Astrocyte of the spinal cord (primary cell): Measurements from ENCODE around the gene SOHLH1.

Experiments used
- DNase-seq: peaks from one replicate; pipeline ENCODE4 v3.0.0; 2011; ENCODE audit warnings: low read depth, low spot score
- H3K4me3 ChIP-seq: 2 replicates; pipeline ENCODE4 v1.5.1; 2011; ENCODE audit warnings: low read depth, mild to moderate bottlenecking, low read length, moderate library complexity
- in situ Hi-C: cut with HindIII; loops from 2 replicates; pipeline ENCODE4 v1.10.0; 2017; ENCODE audit warnings: low sequenced_read_pairs
- TF ChIP-seq, protein P1 (sequence below): IDR thresholded peaks from 2 replicates; pipeline ENCODE4 v1.5.1; 2012; ENCODE audit warnings: low read depth, mild to moderate bottlenecking, low read length, inconsistent platforms

The SOHLH1 gene

DNA sequence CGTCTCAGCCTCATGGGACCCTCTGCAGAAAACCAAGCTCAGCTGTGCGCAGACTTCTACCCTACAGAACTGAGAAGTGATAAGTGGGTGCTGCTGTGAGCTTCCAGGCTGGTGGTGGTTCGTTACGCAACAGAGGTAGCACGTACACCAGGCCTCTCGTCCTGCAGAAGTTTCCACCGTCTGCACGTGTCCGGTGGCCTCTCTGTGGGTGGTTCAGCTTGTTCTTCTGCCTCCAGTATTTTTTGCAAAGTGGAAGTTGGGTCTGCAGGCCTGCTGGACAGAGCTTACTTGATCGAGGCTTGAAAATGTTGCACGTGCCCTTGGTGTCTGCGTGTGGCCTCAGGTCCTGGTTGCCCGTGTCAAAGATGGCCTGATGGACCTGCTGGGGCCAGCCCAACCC lies 30.2 kb upstream of the SOHLH1 start:
- no peak for DNase-seq
- in situ Hi-C loops, result no loop called here
- TF ChIP-seq, protein P1, sequence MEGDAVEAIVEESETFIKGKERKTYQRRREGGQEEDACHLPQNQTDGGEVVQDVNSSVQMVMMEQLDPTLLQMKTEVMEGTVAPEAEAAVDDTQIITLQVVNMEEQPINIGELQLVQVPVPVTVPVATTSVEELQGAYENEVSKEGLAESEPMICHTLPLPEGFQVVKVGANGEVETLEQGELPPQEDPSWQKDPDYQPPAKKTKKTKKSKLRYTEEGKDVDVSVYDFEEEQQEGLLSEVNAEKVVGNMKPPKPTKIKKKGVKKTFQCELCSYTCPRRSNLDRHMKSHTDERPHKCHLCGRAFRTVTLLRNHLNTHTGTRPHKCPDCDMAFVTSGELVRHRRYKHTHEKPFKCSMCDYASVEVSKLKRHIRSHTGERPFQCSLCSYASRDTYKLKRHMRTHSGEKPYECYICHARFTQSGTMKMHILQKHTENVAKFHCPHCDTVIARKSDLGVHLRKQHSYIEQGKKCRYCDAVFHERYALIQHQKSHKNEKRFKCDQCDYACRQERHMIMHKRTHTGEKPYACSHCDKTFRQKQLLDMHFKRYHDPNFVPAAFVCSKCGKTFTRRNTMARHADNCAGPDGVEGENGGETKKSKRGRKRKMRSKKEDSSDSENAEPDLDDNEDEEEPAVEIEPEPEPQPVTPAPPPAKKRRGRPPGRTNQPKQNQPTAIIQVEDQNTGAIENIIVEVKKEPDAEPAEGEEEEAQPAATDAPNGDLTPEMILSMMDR, result no peak
- no peak overlapping the region for H3K4me3 ChIP-seq

DNA sequence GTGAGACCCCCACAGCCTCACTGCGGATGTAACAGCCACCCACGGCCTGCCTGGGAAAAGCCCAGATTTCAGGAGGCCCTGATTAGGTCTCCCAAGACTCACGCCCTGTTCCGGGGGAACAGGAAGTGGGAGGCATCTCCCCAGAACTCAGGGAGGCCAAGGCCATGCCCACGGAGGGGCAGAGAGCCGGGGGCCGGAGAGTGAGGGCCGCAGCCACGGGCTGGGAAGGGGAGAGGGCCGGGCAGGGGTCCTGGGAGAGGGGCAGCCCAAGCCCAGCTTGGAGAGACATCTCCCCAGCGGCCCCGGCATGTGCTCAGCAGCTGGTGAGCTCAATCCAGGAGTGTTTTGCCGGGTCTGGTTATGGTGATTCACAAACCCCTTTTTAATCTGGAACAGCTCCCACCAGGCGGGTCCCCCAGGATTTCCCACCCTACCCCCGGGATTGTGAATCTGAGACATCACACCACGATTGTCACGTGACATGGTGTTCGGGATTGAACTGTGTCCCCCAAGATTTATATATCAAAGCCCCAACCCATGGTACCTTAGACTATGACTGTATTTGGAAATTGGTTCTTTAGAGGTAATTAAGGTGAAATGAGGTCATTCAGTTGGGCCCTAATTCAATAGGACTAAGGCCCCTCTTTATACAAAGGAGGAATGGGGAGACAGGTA lies 29.3 kb upstream of the SOHLH1 start:
- in situ Hi-C loops, result no loop called here
- TF ChIP-seq, protein P1, result no peak
- no peak for DNase-seq
- no peak overlapping the region for H3K4me3 ChIP-seq

GRCh38 chr9:135727257-135727875 lies 28.1 kb upstream of the SOHLH1 start:
- in situ Hi-C loops, result no loop called here
- TF ChIP-seq, protein P1, result no peak
- no peak for DNase-seq
- H3K4me3 ChIP-seq, result no peak overlapping the region

- DNase-seq, result no peak
- in situ Hi-C loops, result no loop called here
- TF ChIP-seq, protein P1, result no peak
- H3K4me3 ChIP-seq, result no peak overlapping the region
Measured at GRCh38 chr9:135726138-135726853, 27.0 kb upstream of the SOHLH1 start.

- no peak for DNase-seq
- H3K4me3 ChIP-seq, result no peak overlapping the region
- TF ChIP-seq, protein P1, result no peak
- in situ Hi-C loops, result no loop called here
Measured at GRCh38 chr9:135724186-135724787, 25.0 kb upstream of the SOHLH1 start.

DNA sequence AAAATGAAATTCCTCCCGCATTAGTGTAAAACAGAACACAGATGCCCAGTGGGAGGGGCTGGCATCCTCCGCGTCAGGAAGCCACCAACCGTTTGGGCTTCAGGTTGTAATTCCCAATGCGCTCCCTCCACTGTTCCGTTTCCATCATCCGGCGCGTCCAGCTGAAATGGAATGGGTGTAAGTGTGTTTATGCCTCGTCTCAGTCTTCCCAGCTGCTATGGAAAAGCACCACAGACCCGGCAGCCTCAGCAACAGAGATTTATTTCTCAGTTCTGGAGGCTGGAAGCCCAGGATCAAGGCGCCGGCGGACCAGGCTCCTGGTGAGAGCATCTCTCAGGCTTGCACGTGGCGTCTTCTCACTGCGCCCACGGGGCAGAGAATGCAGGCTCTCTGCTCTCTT lies 23.1 kb upstream of the SOHLH1 start:
- in situ Hi-C loops, result no loop called here

More for the DNA sequence above, 23.1 kb upstream of the SOHLH1 start:
- no peak for DNase-seq
- H3K4me3 ChIP-seq, result no peak overlapping the region
- TF ChIP-seq, protein P1, result no peak
